ENCODE measurements around the gene PCDHB8. TPM values are rescaled to one million over a fixed set of nuclear protein-coding genes. Genes with fewer than 3 reads are reported as not detected.
"Not testable (repeated sequence)": the region's sequence is repeated elsewhere in the genome, so short reads cannot be mapped to it uniquely, and the experiment has no call there.

Gene PCDHB8
- polyA plus RNA-seq = not detected

DNA sequence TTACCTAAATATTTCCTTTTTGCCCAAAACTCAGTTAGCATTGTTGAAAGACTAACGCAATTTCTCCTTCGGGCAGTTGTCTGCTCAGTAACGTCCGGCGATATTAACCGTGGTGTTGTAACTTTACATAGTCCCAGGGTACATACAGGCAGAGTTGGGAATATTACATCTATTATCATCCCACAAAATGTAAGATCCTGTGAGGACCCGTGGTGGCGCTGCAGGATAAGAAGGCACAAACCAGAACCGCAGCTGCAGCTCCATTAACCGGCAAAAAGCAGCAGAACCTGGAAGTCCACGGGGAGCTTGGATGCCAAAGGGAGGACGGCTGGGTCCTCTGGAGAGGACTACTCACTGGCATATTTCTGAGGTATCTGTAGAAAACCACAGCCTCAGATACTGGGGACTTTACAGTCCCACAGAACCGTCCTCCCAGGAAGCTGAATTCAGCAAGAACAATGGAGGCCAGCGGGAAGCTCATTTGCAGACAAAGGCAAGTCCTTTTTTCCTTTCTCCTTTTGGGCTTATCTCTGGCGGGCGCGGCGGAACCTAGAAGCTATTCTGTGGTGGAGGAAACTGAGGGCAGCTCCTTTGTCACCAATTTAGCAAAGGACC is at the start of gene PCDHB8:
Gene PCDHB8 (plus strand): TSS at position 214 of the 615 bp plus-strand sequence. CDS start 245 bp downstream, at position 459.
- H3K36me3 Mint-ChIP-seq, H3K4me3 Mint-ChIP-seq, H3K27ac Mint-ChIP-seq, H3K4me1 Mint-ChIP-seq, H3K9me3 Mint-ChIP-seq: not testable (repeated sequence)
- peaks cover 17% of the 10 kb centered on the region for H3K27me3 Mint-ChIP-seq

DNA sequence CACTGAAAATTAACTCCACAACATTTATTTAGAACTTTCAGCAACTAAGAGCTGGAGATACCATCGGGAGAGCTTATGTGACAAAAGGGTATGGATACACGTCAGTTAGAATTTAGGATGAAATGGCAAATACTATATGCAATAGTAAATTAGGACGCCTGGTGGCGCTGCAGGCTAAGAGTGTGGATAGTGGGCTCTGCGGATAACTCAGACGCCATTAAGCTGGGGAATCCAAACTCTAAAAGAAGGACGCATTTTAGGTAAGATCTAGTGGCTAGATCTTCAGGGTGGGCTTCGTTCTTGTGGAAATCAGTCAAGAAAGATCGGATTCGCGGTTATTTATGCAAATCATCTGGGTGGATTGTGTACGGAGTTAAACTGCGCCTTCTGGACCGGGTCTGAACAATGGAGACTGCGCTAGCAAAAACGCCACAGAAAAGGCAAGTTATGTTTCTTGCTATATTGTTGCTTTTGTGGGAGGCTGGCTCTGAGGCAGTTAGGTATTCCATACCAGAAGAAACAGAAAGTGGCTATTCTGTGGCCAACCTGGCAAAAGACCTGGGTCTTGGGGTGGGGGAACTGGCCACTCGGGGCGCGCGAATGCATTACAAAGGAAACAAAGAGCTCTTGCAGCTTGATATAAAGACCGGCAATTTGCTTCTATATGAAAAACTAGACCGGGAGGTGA is 42.4 kb upstream of the PCDHB8 start, which contains the start of gene PCDHB5:
Gene PCDHB5 (plus strand): TSS at position 177 of the 688 bp plus-strand sequence. CDS start 229 bp downstream, at position 406.
- Mint-ChIP-seq H3K27ac (no peak within 1 kb of the TSS), H3K4me1 (no peaks in the 10 kb centered on the region), H3K36me3 (peaks cover 1% of the 10 kb centered on the region), H3K4me3 (peak within 1 kb of the TSS in 2 of 4 donors; percentile 10 to 44), H3K9me3 (peaks cover 16 to 44% (median 27%) of the 10 kb centered on the region in 3 donors), H3K27me3 (no peaks in the 10 kb centered on the region)

GRCh38 chr5:141135718-141136266 is 41.8 kb upstream of the PCDHB8 start:
- no peaks in the 10 kb centered on the region for H3K4me1 Mint-ChIP-seq
- H3K4me3 Mint-ChIP-seq = peak overlapping the region in 1 of 4 donors; percentile 44
- H3K9me3 Mint-ChIP-seq = peaks cover 16 to 40% (median 25%) of the 10 kb centered on the region in 3 donors
- no peaks in the 10 kb centered on the region for H3K27me3 Mint-ChIP-seq
- H3K36me3 Mint-ChIP-seq = peaks cover 1% of the 10 kb centered on the region
- no peak overlapping the region for H3K27ac Mint-ChIP-seq

DNA sequence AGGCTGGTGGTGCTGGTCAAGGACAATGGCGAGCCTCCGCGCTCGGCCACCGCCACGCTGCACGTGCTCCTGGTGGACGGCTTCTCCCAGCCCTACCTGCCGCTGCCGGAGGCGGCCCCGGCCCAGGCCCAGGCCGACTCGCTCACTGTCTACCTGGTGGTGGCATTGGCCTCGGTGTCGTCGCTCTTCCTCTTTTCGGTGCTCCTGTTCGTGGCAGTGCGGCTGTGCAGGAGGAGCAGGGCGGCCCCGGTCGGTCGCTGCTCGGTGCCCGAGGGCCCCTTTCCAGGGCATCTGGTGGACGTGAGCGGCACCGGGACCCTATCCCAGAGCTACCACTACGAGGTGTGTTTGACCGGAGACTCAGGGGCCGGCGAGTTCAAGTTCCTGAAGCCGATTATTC is 40.2 kb upstream of the PCDHB8 start:
- not testable (repeated sequence) for H3K36me3 Mint-ChIP-seq

GRCh38 chr5:141149812-141150211 is 27.8 kb upstream of the PCDHB8 start, which contains the start of gene PCDHB6:
Gene PCDHB6, plus strand, starts transcription at chr5:141150057. Its CDS starts 201 bp downstream, at chr5:141150258.
- Mint-ChIP-seq H3K4me1 (peaks cover 3 to 5% (median 4%) of the 10 kb centered on the region in 3 donors), H3K9me3 (peaks cover 4 to 21% (median 7%) of the 10 kb centered on the region in 3 donors), H3K27me3 (peaks cover 10% of the 10 kb centered on the region), H3K4me3 (peak within 1 kb of the TSS in 3 of 4 donors; percentile 37 to 79 (median 71)), H3K27ac (peak within 1 kb of the TSS in 1 of 3 donors; percentile 72), H3K36me3 (peaks cover 2% of the 10 kb centered on the region)

More for the DNA sequence above, 40.2 kb upstream of the PCDHB8 start:
- H3K27ac Mint-ChIP-seq, H3K4me3 Mint-ChIP-seq, H3K4me1 Mint-ChIP-seq, H3K27me3 Mint-ChIP-seq: not testable (repeated sequence)
- H3K9me3 Mint-ChIP-seq = peaks cover 21 to 36% (median 25%) of the 10 kb centered on the region in 3 donors

- Mint-ChIP-seq H3K4me3 (peak overlapping the region in 3 of 4 donors; percentile 37 to 79 (median 71)), H3K4me1 (peaks cover 3 to 5% (median 4%) of the 10 kb centered on the region in 3 donors), H3K27me3 (peaks cover 10% of the 10 kb centered on the region), H3K27ac (peak overlapping the region in 1 of 3 donors; percentile 72), H3K9me3 (peaks cover 4 to 21% (median 7%) of the 10 kb centered on the region in 3 donors), H3K36me3 (no peaks in the 10 kb centered on the region)
These were observed 27.2 kb upstream of the PCDHB8 start for GRCh38 chr5:141150224-141150992.

DNA sequence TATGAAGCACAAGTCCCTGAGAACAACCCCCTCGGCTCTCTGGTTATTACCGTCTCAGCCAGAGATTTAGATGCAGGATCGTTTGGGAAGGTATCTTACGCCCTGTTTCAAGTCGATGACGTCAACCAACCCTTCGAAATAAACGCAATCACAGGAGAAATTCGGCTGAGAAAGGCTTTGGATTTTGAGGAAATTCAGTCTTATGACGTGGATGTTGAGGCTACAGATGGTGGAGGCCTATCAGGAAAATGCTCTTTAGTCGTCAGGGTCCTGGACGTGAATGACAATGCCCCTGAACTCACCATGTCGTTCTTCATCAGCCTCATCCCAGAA is 26.6 kb upstream of the PCDHB8 start:
- peaks cover 4 to 5% (median 4%) of the 10 kb centered on the region in 3 donors for H3K4me1 Mint-ChIP-seq
- H3K27me3 Mint-ChIP-seq = peaks cover 13% of the 10 kb centered on the region
- peaks cover 4 to 22% (median 7%) of the 10 kb centered on the region in 3 donors for H3K9me3 Mint-ChIP-seq
- H3K27ac Mint-ChIP-seq = no peak overlapping the region
- peak overlapping the region in 1 of 4 donors; percentile 18 for H3K4me3 Mint-ChIP-seq
- H3K36me3 Mint-ChIP-seq = no peaks in the 10 kb centered on the region

- H3K4me1 Mint-ChIP-seq, H3K36me3 Mint-ChIP-seq, H3K27ac Mint-ChIP-seq, H3K4me3 Mint-ChIP-seq: not testable (repeated sequence)
- Mint-ChIP-seq H3K9me3 (peaks cover 4 to 26% (median 11%) of the 10 kb centered on the region in 3 donors), H3K27me3 (peaks cover 13% of the 10 kb centered on the region)
These were observed 26.0 kb upstream of the PCDHB8 start for GRCh38 chr5:141151632-141152031.

DNA sequence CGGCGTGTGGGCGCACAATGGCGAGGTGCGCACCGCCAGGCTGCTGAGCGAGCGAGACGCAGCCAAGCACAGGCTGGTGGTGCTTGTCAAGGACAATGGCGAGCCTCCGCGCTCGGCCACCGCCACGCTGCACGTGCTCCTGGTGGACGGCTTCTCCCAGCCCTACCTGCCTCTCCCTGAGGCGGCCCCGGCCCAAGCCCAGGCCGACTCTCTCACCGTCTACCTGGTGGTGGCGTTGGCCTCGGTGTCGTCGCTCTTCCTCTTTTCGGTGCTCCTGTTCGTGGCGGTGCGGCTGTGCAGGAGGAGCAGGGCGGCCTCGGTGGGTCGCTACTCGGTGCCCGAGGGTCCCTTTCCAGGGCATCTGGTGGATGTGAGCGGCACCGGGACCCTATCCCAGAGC is 25.5 kb upstream of the PCDHB8 start:
- peaks cover 13% of the 10 kb centered on the region for H3K27me3 Mint-ChIP-seq
- not testable (repeated sequence) for H3K4me1 Mint-ChIP-seq, H3K27ac Mint-ChIP-seq, H3K4me3 Mint-ChIP-seq, H3K36me3 Mint-ChIP-seq
- peaks cover 4 to 26% (median 11%) of the 10 kb centered on the region in 3 donors for H3K9me3 Mint-ChIP-seq

DNA sequence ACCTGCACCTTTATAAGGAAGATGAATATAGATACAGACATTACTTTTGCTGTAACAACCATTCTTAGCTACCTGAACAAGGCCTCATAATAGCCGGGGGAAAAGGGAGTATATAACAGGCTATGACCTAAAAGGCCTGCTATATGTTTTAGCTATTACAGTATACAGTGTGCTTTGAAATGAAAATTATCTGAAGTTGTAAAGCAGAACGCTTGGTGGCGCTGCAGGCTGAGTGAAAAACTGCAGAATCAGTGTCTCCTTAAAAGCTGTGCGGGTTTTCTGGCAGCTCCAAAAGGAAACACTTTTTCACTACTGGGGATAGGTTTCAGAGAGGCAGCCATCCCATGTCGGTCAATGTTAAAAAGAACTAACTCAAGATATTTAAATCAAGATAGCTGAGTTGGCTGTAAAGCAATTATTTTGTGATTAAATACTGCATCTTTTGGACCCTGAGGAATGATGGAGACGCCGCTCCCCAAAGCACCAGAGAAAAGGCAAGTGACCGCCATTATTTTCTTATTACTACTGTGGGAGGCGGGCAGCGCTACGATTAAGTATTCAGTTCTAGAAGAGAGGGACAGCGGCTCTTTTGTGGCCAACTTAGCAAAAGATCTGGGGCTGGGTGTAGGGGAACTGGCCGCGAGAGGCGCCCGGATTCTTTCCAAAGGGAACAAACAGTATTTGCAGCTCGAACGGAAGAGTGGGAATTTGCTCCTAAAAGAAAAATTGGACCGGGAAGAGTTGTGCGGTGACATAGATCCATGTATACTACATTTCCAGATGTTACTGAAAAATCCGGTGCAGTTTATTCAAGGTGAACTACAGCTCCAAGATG is 21.8 kb upstream of the PCDHB8 start:
- Mint-ChIP-seq H3K9me3 (peaks cover 4 to 20% (median 10%) of the 10 kb centered on the region in 3 donors), H3K27me3 (peaks cover 10% of the 10 kb centered on the region), H3K36me3 (no peaks in the 10 kb centered on the region), H3K27ac (no peak overlapping the region), H3K4me1 (peaks cover 0 to 3% (median 0%) of the 10 kb centered on the region in 3 donors), H3K4me3 (no peak overlapping the region)

DNA sequence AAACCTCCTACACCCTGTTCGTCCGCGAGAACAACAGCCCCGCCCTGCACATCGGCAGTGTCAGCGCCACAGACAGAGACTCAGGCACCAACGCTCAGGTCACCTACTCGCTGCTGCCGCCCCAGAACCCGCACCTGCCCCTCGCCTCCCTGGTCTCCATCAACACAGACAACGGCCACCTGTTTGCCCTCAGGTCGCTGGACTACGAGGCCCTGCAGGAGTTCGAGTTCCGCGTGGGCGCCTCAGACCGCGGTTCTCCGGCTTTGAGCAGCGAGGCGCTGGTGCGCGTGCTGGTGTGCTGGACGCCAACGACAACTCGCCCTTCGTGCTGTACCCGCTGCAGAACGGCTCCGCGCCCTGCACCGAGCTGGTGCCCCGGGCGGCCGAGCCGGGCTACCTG is 20.2 kb upstream of the PCDHB8 start:
- not testable (repeated sequence) for H3K27me3 Mint-ChIP-seq, H3K36me3 Mint-ChIP-seq, H3K4me3 Mint-ChIP-seq, H3K27ac Mint-ChIP-seq, H3K4me1 Mint-ChIP-seq
- peaks cover 4 to 14% (median 10%) of the 10 kb centered on the region in 3 donors for H3K9me3 Mint-ChIP-seq

DNA sequence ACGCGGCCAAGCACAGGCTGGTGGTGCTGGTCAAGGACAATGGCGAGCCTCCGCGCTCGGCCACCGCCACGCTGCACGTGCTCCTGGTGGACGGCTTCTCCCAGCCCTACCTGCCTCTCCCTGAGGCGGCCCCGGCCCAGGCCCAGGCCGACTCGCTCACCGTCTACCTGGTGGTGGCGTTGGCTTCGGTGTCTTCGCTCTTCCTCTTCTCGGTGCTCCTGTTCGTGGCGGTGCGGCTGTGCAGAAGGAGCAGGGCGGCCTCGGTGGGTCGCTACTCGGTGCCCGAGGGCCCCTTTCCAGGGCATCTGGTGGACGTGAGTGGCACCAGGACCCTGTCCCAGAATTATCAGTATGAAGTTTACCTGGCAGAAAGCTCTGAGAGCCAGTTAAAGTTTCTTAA is 19.7 kb upstream of the PCDHB8 start:
- H3K9me3 Mint-ChIP-seq = peaks cover 4 to 15% (median 10%) of the 10 kb centered on the region in 3 donors
- H3K4me3 Mint-ChIP-seq, H3K27ac Mint-ChIP-seq, H3K27me3 Mint-ChIP-seq, H3K4me1 Mint-ChIP-seq, H3K36me3 Mint-ChIP-seq: not testable (repeated sequence)

DNA sequence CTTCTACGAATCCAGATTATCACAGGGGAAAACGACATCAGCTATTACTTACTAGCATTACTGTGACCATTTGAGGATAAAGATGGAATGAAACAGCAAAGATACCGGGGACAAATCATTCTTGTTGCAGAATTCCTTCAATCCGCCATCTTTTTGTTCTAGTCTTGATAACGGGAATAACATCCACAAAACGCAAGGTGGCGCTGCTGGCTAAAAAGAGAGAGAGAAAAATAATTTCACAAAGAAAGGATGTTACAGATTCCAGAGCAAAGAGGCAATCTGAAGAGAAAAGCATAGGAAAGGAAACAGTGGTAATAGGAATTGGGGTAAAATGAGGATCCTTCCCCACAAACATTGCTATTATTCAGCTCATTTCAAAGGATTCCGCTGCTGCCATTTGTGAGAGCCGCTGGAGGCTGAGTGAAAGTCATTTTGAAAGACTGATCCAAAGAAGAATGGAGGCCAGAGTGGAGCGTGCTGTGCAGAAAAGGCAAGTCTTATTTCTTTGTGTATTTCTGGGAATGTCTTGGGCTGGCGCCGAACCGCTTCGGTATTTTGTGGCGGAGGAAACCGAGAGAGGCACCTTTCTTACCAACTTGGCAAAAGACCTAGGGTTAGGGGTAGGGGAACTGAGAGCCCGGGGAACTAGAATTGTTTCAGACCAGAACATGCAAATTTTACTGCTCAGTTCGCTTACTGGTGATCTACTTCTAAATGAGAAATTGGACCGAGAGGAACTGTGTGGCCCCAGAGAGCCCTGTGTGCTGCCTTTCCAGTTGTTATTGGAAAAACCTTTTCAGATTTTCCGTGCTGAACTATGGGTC is 5.0 kb upstream of the PCDHB8 start, which contains the start of gene PCDHB7:
Gene PCDHB7 (plus strand): TSS at position 264 of the 824 bp plus-strand sequence. CDS start 192 bp downstream, at position 456.
- peaks cover 2% of the 10 kb centered on the region for H3K36me3 Mint-ChIP-seq
- H3K27ac Mint-ChIP-seq = no peak within 1 kb of the TSS
- H3K27me3 Mint-ChIP-seq = peaks cover 14% of the 10 kb centered on the region
- peaks cover 2 to 11% (median 4%) of the 10 kb centered on the region in 3 donors for H3K9me3 Mint-ChIP-seq
- peaks cover 0 to 2% (median 0%) of the 10 kb centered on the region in 3 donors for H3K4me1 Mint-ChIP-seq
- no peak within 1 kb of the TSS for H3K4me3 Mint-ChIP-seq

Data from IgD-negative memory B cell (primary cell).